ENCODE measurements around the gene ZFHX3. TPM values are rescaled to one million over a fixed set of nuclear protein-coding genes. Genes with fewer than 3 reads are reported as not detected.
A peak's percentile ranks its signal among the peaks of the same experiment; 100 is the strongest.

ZFHX3 gene
- total RNA-seq, 1 donor from 2014 or later: 68.1 TPM

DNA sequence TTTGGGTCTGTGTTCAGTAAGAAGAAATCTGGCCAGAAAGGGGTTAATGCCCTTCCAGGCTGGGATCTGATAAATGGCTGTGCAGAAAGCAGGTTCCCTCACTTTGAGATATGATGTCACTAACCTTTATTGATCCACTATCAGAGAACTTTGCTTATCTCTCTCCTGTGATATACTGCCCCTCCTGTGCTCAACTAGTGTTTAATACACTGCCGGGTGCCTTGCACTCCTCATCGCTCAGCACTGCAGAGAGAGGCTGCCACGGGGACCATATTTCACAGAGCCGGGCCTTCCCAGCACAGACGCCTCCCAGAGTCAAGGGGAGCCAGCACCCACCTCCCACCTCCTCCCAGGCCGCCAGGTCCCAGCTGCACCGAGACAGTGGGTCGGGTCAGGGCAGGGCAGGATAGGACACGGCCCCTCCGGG, 20.2 kb downstream of the ZFHX3 start:
- no peak for TF ChIP-seq CTCF (IDR thresholded peaks at IDR 0.05; ENCODE audit: unreplicated experiment)
- H3K27ac Mint-ChIP-seq: peak overlapping the region; percentile 86
- no peaks in the 10 kb centered on the region for H3K36me3 Mint-ChIP-seq
- H3K9me3 Mint-ChIP-seq: no peaks in the 10 kb centered on the region
- no peak for DNase-seq (ENCODE audit: low spot score in 2 of 2, unreplicated experiment in 2 of 2)
- no peak overlapping the region for H3K4me3 Mint-ChIP-seq
- H3K27me3 Mint-ChIP-seq (ENCODE audit: low read depth): no peaks in the 10 kb centered on the region
- peaks cover 88% of the 10 kb centered on the region for H3K4me1 Mint-ChIP-seq

- no peak for DNase-seq (ENCODE audit: low spot score in 2 of 2, unreplicated experiment in 2 of 2)
- Mint-ChIP-seq H3K36me3 (no peaks in the 10 kb centered on the region), H3K27ac (peak overlapping the region; percentile 86), H3K4me1 (peaks cover 84% of the 10 kb centered on the region), H3K9me3 (no peaks in the 10 kb centered on the region), H3K27me3 (ENCODE audit: low read depth) (no peaks in the 10 kb centered on the region), H3K4me3 (no peak overlapping the region)
- TF ChIP-seq CTCF (IDR thresholded peaks at IDR 0.05; ENCODE audit: unreplicated experiment): no peak
Observed at GRCh38 chr16:73026754-73027684, 20.9 kb downstream of the ZFHX3 start.

- no peak for TF ChIP-seq CTCF (IDR thresholded peaks at IDR 0.05; ENCODE audit: unreplicated experiment)
- DNase-seq (ENCODE audit: low spot score in 2 of 2, unreplicated experiment in 2 of 2): no peak
- Mint-ChIP-seq H3K27ac (peak overlapping the region; percentile 85), H3K27me3 (ENCODE audit: low read depth) (no peaks in the 10 kb centered on the region), H3K9me3 (no peaks in the 10 kb centered on the region), H3K4me3 (no peak overlapping the region), H3K4me1 (peaks cover 72% of the 10 kb centered on the region), H3K36me3 (no peaks in the 10 kb centered on the region)
Observed at GRCh38 chr16:73025856-73026210, 22.1 kb downstream of the ZFHX3 start.

DNA sequence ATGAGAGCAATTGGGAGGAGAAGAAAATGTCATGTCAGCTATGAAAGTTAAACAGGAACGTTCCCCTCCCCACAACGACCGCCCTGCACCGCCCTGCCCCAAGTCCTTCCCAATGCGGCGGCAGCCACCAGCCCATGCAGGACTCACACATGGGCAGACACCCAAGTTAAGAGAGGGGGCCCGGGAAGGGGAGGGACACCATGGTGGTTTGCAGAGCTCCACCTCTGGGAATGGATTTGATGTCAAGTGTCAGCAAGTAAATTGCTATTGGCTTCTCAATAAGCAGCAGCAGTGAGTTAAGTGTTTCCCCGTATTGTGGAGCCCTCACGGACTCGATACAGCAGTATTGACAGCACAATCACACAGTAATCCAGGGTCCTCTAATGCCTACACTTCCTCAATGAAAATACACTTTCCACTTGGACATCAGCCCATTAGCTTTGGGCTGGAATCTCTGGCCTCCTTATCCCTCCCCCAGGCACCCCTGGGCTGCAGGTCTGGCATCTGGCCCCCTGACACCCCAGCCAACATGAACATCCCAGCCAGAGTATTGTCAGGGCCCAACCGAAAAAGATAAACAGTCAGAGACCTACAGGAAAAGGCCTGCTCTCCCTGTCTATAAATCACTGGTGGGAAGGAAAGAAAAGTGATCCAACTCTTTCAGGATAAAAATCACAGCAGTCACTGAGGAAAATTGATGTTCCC, 22.6 kb downstream of the ZFHX3 start:
- Mint-ChIP-seq H3K36me3 (no peaks in the 10 kb centered on the region), H3K27me3 (ENCODE audit: low read depth) (no peaks in the 10 kb centered on the region), H3K4me3 (no peak overlapping the region), H3K9me3 (no peaks in the 10 kb centered on the region), H3K4me1 (peaks cover 73% of the 10 kb centered on the region), H3K27ac (peak overlapping the region; percentile 85)
- TF ChIP-seq CTCF (IDR thresholded peaks at IDR 0.05; ENCODE audit: unreplicated experiment): no peak
- DNase-seq (ENCODE audit: low spot score in 2 of 2, unreplicated experiment in 2 of 2): no peak

DNA sequence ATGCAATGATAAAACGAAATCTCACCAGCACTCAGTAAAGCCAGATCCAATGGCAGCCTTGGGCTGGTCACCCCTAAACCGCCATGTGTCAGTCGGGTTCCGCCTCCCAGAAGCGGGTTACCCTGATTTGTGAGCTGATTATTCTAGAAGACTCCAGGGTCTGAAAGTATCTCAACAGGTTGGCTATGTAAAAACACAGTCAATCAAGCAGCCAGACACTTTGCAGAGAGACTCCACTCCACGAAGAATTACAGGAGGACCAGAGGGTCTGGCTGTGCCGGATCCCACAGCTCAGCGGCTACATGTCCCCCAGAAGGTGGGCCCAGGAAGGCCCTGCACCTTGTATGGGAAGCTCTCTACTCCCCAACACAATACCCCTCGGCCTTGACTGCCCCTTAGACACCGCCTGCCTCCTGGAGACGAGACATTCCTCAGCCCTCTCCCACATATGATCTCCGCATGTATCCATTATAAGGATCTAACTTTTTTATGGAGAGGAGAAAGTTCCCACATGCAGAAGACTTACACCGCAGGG, 23.3 kb downstream of the ZFHX3 start:
- no peak overlapping the region for H3K4me3 Mint-ChIP-seq

More for the DNA sequence above, 23.3 kb downstream of the ZFHX3 start:
- Mint-ChIP-seq H3K27me3 (ENCODE audit: low read depth) (no peaks in the 10 kb centered on the region), H3K36me3 (no peaks in the 10 kb centered on the region), H3K27ac (peak overlapping the region; percentile 85), H3K4me1 (peaks cover 73% of the 10 kb centered on the region), H3K9me3 (no peaks in the 10 kb centered on the region)
- no peak for DNase-seq (ENCODE audit: low spot score in 2 of 2, unreplicated experiment in 2 of 2)
- TF ChIP-seq CTCF (IDR thresholded peaks at IDR 0.05; ENCODE audit: unreplicated experiment): no peak

Data from mesothelial cell of epicardium (in vitro differentiated cells).